CD14-positive monocyte (primary cell): ENCODE results near the gene HERC2. TPM values are rescaled to one million over a fixed set of nuclear protein-coding genes. Genes with fewer than 3 reads are reported as not detected.

Source experiments
- DNase-seq, 3 donors: peaks; one replicate each; pipeline ENCODE4 v3.0.0-alpha.2; 2011 to 2022
- H2AFZ ChIP-seq: 2 replicates; pipeline ENCODE4 v1.6.0; 2012; ENCODE audit warnings: mild to moderate bottlenecking, low read depth, low read length, inconsistent platforms; ENCODE audit not compliant: insufficient read depth, poor library complexity, severe bottlenecking
- H3K27ac ChIP-seq, 2 donors: 1 replicate in 1 of 2; 2 replicates in 1 of 2; pipeline ENCODE4 v1.5.1; 2012 to 2013; ENCODE audit warnings: low read length in 2 of 2, control low read depth in 1 of 2, inconsistent platforms in 1 of 2, low read depth in 1 of 2, mild to moderate bottlenecking in 1 of 2
- H3K27me3 ChIP-seq, 2 donors: one replicate each; pipeline versions ENCODE4 v1.6.0 to v1.6.1; 2011 to 2013; ENCODE audit warnings: low read length in 2 of 2; ENCODE audit not compliant: control insufficient read depth in 2 of 2, insufficient read depth in 2 of 2
- H3K36me3 ChIP-seq, 2 donors: replicated peaks in 1 of 2; 1 replicate in 1 of 2; 2 replicates in 1 of 2; pipeline versions ENCODE4 v1.5.1 to v1.6.1; 2012 to 2013; ENCODE audit warnings: low read length in 2 of 2, control low read depth in 1 of 2, inconsistent platforms in 1 of 2, mild to moderate bottlenecking in 1 of 2; ENCODE audit not compliant: insufficient read depth in 2 of 2, control insufficient read depth in 1 of 2
- H3K4me1 ChIP-seq, 2 donors: 1 replicate in 1 of 2; 2 replicates in 1 of 2; pipeline versions ENCODE4 v1.5.1 to v1.6.1; 2012 to 2013; ENCODE audit warnings: low read length in 2 of 2, control low read depth in 1 of 2, inconsistent platforms in 1 of 2, mild to moderate bottlenecking in 1 of 2, moderate library complexity in 1 of 2; ENCODE audit not compliant: insufficient read depth in 2 of 2, control insufficient read depth in 1 of 2
- H3K4me2 ChIP-seq: replicated peaks from 2 replicates; pipeline ENCODE3; 2012; ENCODE audit warnings: low read length, moderate library complexity, mild to moderate bottlenecking; ENCODE audit not compliant: poor library complexity, severe bottlenecking; ENCODE audit errors: extremely low read depth
- H3K4me3 ChIP-seq, 3 experiments: fragments of 200-600 bp in 1 of 3; sonication (generic) in 1 of 3; replicated peaks in 1 of 3; 1 replicate in 2 of 3; 2 replicates in 1 of 3; pipeline ENCODE4 v1.5.1; 2011 to 2013; ENCODE audit warnings: low read length in 3 of 3, mild to moderate bottlenecking in 3 of 3, control low read depth in 2 of 3, low read depth in 2 of 3, inconsistent platforms in 1 of 3, moderate library complexity in 1 of 3
- H3K79me2 ChIP-seq: 2 replicates; pipeline ENCODE4 v1.6.0; 2012; ENCODE audit warnings: mild to moderate bottlenecking, control low read depth, inconsistent platforms, low read length, moderate library complexity; ENCODE audit not compliant: insufficient read depth
- H3K9ac ChIP-seq: 2 replicates; pipeline ENCODE4 v1.6.0; 2017; ENCODE audit warnings: low read length, mild to moderate bottlenecking; ENCODE audit not compliant: insufficient read depth, poor library complexity, severe bottlenecking
- H3K9me3 ChIP-seq, 2 donors: replicated peaks in 1 of 2; 1 replicate in 1 of 2; 2 replicates in 1 of 2; pipeline versions ENCODE4 v1.5.1 to v1.6.1; 2012 to 2013; ENCODE audit warnings: low read length in 2 of 2, control low read depth in 1 of 2; ENCODE audit not compliant: control insufficient read depth in 1 of 2, insufficient read depth in 1 of 2
- H4K20me1 ChIP-seq: 2 replicates; pipeline ENCODE4 v1.6.0; 2012; ENCODE audit warnings: mild to moderate bottlenecking, low read length, control low read depth, moderate library complexity; ENCODE audit not compliant: insufficient read depth
- H3K27ac Mint-ChIP-seq, 7 donors: one replicate each; pipeline ENCODE4 v1.8.0; 2020; ENCODE audit warnings: mild to moderate bottlenecking in 7 of 7, mixed read lengths in 7 of 7, moderate library complexity in 6 of 7, inconsistent platforms in 2 of 7
- H3K27me3 Mint-ChIP-seq, 3 donors: one replicate each; pipeline ENCODE4 v1.8.0; 2021 to 2022; ENCODE audit warnings: low read depth in 3 of 3, mild to moderate bottlenecking in 3 of 3, mixed read lengths in 3 of 3, moderate library complexity in 3 of 3, inconsistent platforms in 1 of 3
- H3K36me3 Mint-ChIP-seq, 2 donors: one replicate each; pipeline ENCODE4 v1.8.0; 2020; ENCODE audit warnings: mixed read lengths in 2 of 2, inconsistent platforms in 1 of 2, mild to moderate bottlenecking in 1 of 2
- H3K4me1 Mint-ChIP-seq: one replicate; pipeline ENCODE4 v1.8.0; 2020; ENCODE audit warnings: mild to moderate bottlenecking, mixed read lengths
- H3K4me3 Mint-ChIP-seq, 2 donors: one replicate each; pipeline ENCODE4 v1.8.0; 2020; ENCODE audit warnings: mild to moderate bottlenecking in 2 of 2, mixed read lengths in 2 of 2, moderate library complexity in 1 of 2
- H3K9me3 Mint-ChIP-seq, 7 donors: one replicate each; pipeline ENCODE4 v1.8.0; 2020 to 2022; ENCODE audit warnings: mixed read lengths in 7 of 7, mild to moderate bottlenecking in 6 of 7, moderate library complexity in 6 of 7, inconsistent platforms in 2 of 7
- CTCF ChIP-seq: fragments of 200-600 bp; IDR thresholded peaks from one replicate; pipeline ENCODE4 v1.8.0; 2022; ENCODE audit warnings: antibody characterized with exemption, mild to moderate bottlenecking
- WGBS: methylation state at CpG from one replicate; pipeline ENCODE4 v1.1.5; 2013; ENCODE audit warnings: missing lambda C conversion rate; ENCODE audit not compliant: insufficient coverage; 5-methylcytosine and 5-hydroxymethylcytosine counted together
- intact Hi-C, 2 donors: fragments of 100-400 bp; cut with micrococcal nuclease; formaldehyde crosslinking; loops; one replicate each; pipeline versions ENCODE4 v1.15.0 to v1.15.1; 2023
- polyA plus RNA-seq, 3 donors: library from polyadenylated mRNA; depleted of rRNA in 1 of 3; unstranded in 2 of 3; stranded (reverse) in 1 of 3; fragments of 300-500 nt in 2 of 3; fragments of >200 nt in 1 of 3; fragmentation: Illumina TruSeq in 2 of 3; gene quantifications; 1 replicate in 2 of 3; 2 replicates in 1 of 3; pipeline ENCODE4 v1.2.3, GENCODE V29; 2012 to 2021

HERC2 gene
- polyA plus RNA-seq, 3 donors, result 3.1 to 9.0 (median 4.7) TPM

- H3K4me2 ChIP-seq, result peak overlapping the region; percentile 93
- no peak overlapping the region for H3K27ac Mint-ChIP-seq
Measured at GRCh38 chr15:28094732-28095521, 227.1 kb downstream of the HERC2 start.

More at GRCh38 chr15:28094732-28095521, 227.1 kb downstream of the HERC2 start:
- H3K9ac ChIP-seq, result no peak overlapping the region
- peaks cover 62 to 91% of the 10 kb centered on the region in 2 donors for H3K27me3 ChIP-seq
- no peaks in the 10 kb centered on the region for H3K79me2 ChIP-seq
- no peak overlapping the region for H3K27ac ChIP-seq
- peak overlapping the region; percentile 28 to 81 (median 39) for H3K4me3 ChIP-seq
- peaks cover 6 to 11% of the 10 kb centered on the region in 2 donors for H3K36me3 Mint-ChIP-seq
- H2AFZ ChIP-seq, result peak overlapping the region; percentile 76
- H3K9me3 Mint-ChIP-seq, result peaks cover 8 to 56% (median 46%) of the 10 kb centered on the region in 7 donors
- H3K36me3 ChIP-seq, result no peaks in the 10 kb centered on the region
- no peak for DNase-seq
- H3K4me1 ChIP-seq, result peaks cover 24 to 37% of the 10 kb centered on the region in 2 donors
- intact Hi-C loops, result no loop called here
- H3K9me3 ChIP-seq, result peaks cover 16 to 71% of the 10 kb centered on the region in 2 donors
- H3K27me3 Mint-ChIP-seq, result peaks cover 80 to 94% (median 82%) of the 10 kb centered on the region in 3 donors
- H3K4me3 Mint-ChIP-seq, result peak overlapping the region; percentile 90 to 98
- under 1% methylated on average over 76 of the region's 76 CpGs for WGBS
- H3K4me1 Mint-ChIP-seq, result peaks cover 31% of the 10 kb centered on the region
- TF ChIP-seq CTCF, result no peak
- no peaks in the 10 kb centered on the region for H4K20me1 ChIP-seq
